ENCODE measurements around the gene HNRNPF. TPM values are rescaled to one million over a fixed set of nuclear protein-coding genes. Genes with fewer than 3 reads are reported as not detected.

HNRNPF gene
- total RNA-seq, 2 experiments from 2014 or later: 86.5 to 87.9 TPM

DNA sequence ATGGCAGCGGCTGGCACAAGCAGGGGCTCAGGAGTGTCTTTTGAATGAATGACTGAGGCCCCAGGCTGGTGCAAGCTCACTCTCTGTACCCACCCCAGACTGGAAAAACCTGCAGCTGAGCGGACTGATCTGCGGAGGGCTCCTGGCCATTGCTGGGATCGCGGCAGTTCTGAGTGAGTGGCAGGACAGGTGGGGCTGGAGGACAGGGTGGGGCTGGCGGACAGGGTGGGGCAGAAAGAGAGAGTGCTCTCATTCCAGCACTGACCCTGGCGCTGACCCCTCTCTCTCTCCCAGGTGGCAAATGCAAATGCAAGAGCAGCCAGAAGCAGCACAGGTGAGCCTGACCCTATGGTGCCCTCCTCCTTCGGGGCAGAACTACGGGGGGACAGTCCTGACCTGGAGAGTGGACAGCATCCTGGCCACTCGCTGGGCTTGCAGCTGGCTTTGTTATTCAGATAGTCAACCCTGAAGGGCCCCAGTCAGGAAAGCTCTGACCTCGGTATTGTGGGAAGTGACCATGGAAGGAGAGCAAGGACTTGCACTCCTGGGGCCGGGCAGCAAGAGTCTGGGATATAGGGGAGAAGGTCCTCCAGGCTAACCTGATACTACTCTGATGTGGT lies 33.5 kb downstream of the HNRNPF start:
- Histone ChIP-seq H3K36me3 (ENCODE audit: insufficient read depth, low read length) (no peaks in the 10 kb centered on the region), H3K27ac (ENCODE audit: low read depth in 1 of 2, low read length in 2 of 2) (no peak overlapping the region), H3K9me3 (ENCODE audit: control insufficient read depth in 1 of 2, insufficient read depth in 1 of 2, low read length in 2 of 2) (no peaks in the 10 kb centered on the region), H3K27me3 (ENCODE audit: control insufficient read depth in 1 of 2, insufficient read depth in 2 of 2, low read length in 2 of 2) (no peaks in the 10 kb centered on the region), H3K4me1 (ENCODE audit: insufficient read depth, low read length) (peaks cover 8% of the 10 kb centered on the region), H3K4me3 (ENCODE audit: low read length) (no peak overlapping the region)
- TF ChIP-seq, protein P1, sequence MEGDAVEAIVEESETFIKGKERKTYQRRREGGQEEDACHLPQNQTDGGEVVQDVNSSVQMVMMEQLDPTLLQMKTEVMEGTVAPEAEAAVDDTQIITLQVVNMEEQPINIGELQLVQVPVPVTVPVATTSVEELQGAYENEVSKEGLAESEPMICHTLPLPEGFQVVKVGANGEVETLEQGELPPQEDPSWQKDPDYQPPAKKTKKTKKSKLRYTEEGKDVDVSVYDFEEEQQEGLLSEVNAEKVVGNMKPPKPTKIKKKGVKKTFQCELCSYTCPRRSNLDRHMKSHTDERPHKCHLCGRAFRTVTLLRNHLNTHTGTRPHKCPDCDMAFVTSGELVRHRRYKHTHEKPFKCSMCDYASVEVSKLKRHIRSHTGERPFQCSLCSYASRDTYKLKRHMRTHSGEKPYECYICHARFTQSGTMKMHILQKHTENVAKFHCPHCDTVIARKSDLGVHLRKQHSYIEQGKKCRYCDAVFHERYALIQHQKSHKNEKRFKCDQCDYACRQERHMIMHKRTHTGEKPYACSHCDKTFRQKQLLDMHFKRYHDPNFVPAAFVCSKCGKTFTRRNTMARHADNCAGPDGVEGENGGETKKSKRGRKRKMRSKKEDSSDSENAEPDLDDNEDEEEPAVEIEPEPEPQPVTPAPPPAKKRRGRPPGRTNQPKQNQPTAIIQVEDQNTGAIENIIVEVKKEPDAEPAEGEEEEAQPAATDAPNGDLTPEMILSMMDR (IDR thresholded peaks at IDR 0.05): no peak
- intact Hi-C loops (cut with DNase I, micrococcal nuclease): no loop called here
- no peaks in the 10 kb centered on the region for H3K27me3 Mint-ChIP-seq
- no peaks in the 10 kb centered on the region for H3K9me3 Mint-ChIP-seq
- ATAC-seq (ENCODE audit: poor library complexity) (no peak), DNase-seq (no peak)
- CTCF ChIA-PET: no interaction called here
- no peak overlapping the region for H3K27ac Mint-ChIP-seq
- H3K4me3 Mint-ChIP-seq: no peak overlapping the region
- H3K4me1 Mint-ChIP-seq (ENCODE audit: low read depth): no peaks in the 10 kb centered on the region
- H3K36me3 Mint-ChIP-seq (ENCODE audit: low read depth): no peaks in the 10 kb centered on the region
- POLR2A ChIA-PET: no interaction called here

DNA sequence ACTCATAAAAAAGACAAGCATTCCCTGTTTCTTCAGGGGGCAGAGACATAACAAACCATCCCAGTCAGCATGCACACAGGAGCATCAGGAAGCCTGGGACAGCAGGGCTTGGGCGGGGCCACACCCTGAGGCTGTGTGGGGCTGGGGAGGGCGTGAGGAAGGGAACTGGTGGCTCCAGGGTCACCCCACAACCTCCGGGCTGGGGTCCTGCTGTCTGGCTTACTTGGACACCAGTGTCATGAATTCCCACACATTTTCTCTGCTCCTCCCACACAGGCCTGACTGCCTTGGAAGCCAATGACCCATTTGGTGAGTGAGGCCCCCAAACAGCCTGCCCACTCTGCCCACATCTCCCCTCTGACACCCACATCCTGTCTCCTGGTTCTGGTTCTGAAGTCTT lies 34.8 kb downstream of the HNRNPF start:
- ATAC-seq (ENCODE audit: poor library complexity) (no peak), DNase-seq (no peak)
- intact Hi-C loops (cut with DNase I, micrococcal nuclease): no loop called here
- ChIA-PET POLR2A (no interaction called here), CTCF (no interaction called here)
- H3K4me3 ChIP-seq (ENCODE audit: low read length): no peak overlapping the region
- H3K4me1 Mint-ChIP-seq (ENCODE audit: low read depth): no peaks in the 10 kb centered on the region
- H3K36me3 Mint-ChIP-seq (ENCODE audit: low read depth): no peaks in the 10 kb centered on the region
- H3K9me3 Mint-ChIP-seq: no peaks in the 10 kb centered on the region
- no peaks in the 10 kb centered on the region for H3K36me3 ChIP-seq (ENCODE audit: insufficient read depth, low read length)
- TF ChIP-seq, protein P1 (IDR thresholded peaks at IDR 0.05): no peak
- H3K27me3 ChIP-seq (ENCODE audit: control insufficient read depth in 1 of 2, insufficient read depth in 2 of 2, low read length in 2 of 2): no peaks in the 10 kb centered on the region
- no peaks in the 10 kb centered on the region for H3K27me3 Mint-ChIP-seq
- H3K27ac ChIP-seq (ENCODE audit: low read depth in 1 of 2, low read length in 2 of 2): no peak overlapping the region
- H3K9me3 ChIP-seq (ENCODE audit: control insufficient read depth in 1 of 2, insufficient read depth in 1 of 2, low read length in 2 of 2): no peaks in the 10 kb centered on the region
- H3K4me3 Mint-ChIP-seq: no peak overlapping the region
- H3K4me1 ChIP-seq (ENCODE audit: insufficient read depth, low read length): peaks cover 8% of the 10 kb centered on the region
- no peak overlapping the region for H3K27ac Mint-ChIP-seq

DNA sequence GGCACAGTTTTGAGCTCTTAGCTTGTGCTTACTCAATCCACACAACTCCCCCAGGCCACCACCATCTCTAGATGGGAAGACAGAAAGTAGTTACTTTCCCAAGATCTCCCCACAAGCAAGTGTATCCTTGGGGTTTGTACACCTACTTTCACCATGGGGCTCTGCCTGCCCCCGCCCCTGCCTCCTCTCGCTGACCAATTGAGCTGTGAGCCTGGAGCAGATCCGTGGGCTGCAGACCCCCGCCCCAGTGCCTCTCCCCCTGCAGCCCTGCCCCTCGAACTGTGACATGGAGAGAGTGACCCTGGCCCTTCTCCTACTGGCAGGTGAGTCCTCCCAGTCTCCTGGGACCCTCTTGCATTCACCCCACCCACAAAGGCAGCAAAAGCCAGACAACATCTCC lies 35.5 kb downstream of the HNRNPF start:
- ChIA-PET CTCF (no interaction called here), POLR2A (no interaction called here)
- Histone ChIP-seq H3K4me3 (ENCODE audit: low read length) (no peak overlapping the region), H3K9me3 (ENCODE audit: control insufficient read depth in 1 of 2, insufficient read depth in 1 of 2, low read length in 2 of 2) (no peaks in the 10 kb centered on the region), H3K27me3 (ENCODE audit: control insufficient read depth in 1 of 2, insufficient read depth in 2 of 2, low read length in 2 of 2) (no peaks in the 10 kb centered on the region), H3K4me1 (ENCODE audit: insufficient read depth, low read length) (peaks cover 8% of the 10 kb centered on the region), H3K36me3 (ENCODE audit: insufficient read depth, low read length) (no peaks in the 10 kb centered on the region), H3K27ac (ENCODE audit: low read depth in 1 of 2, low read length in 2 of 2) (no peak overlapping the region)
- ATAC-seq (ENCODE audit: poor library complexity): no peak
- DNase-seq: no peak
- TF ChIP-seq, protein P1 (IDR thresholded peaks at IDR 0.05): no peak
- Mint-ChIP-seq H3K9me3 (no peaks in the 10 kb centered on the region), H3K4me3 (no peak overlapping the region), H3K4me1 (ENCODE audit: low read depth) (no peaks in the 10 kb centered on the region), H3K27ac (no peak overlapping the region), H3K27me3 (no peaks in the 10 kb centered on the region), H3K36me3 (ENCODE audit: low read depth) (no peaks in the 10 kb centered on the region)
- intact Hi-C loops (cut with DNase I, micrococcal nuclease): no loop called here

Measured in CD4-positive, alpha-beta T cell (primary cell).